Right lobe of liver (tissue), 6 donors: ENCODE results near the gene IER5. TPM values are rescaled to one million over a fixed set of nuclear protein-coding genes. Genes with fewer than 3 reads are reported as not detected.

Experiments used
- ATAC-seq, 4 donors: fragments of 200-7000 bp; cut with Tn5 transposase; one replicate each; pipeline ENCODE4 v1.9.1; 2020; ENCODE audit warnings: mild to moderate bottlenecking in 4 of 4, moderate library complexity in 4 of 4
- DNase-seq, 3 donors: peaks; one replicate each; pipeline ENCODE4 v3.0.0-alpha.2; 2020
- H3K27ac ChIP-seq, 3 donors: fragments of 200-600 bp; one replicate each; pipeline ENCODE4 v1.8.0; 2022
- H3K27me3 ChIP-seq, 2 donors: fragments of 200-600 bp; one replicate each; pipeline ENCODE4 v1.8.0; 2022
- H3K36me3 ChIP-seq, 4 donors: fragments of 200-600 bp; sonication (generic) in 1 of 4; one replicate each; pipeline versions ENCODE4 v1.5.1 to v1.8.0; 2017 to 2022; ENCODE audit warnings: control low read depth in 1 of 4
- H3K4me1 ChIP-seq, 4 donors: fragments of 200-600 bp; sonication (generic) in 1 of 4; one replicate each; pipeline versions ENCODE4 v1.5.1 to v1.8.0; 2017 to 2022; ENCODE audit warnings: control low read depth in 1 of 4
- H3K4me3 ChIP-seq, 3 donors: fragments of 200-600 bp; one replicate each; pipeline ENCODE4 v1.8.0; 2022
- H3K9me3 ChIP-seq, 4 donors: fragments of 200-600 bp; sonication (generic) in 1 of 4; one replicate each; pipeline versions ENCODE4 v1.5.1 to v1.8.0; 2017 to 2022; ENCODE audit warnings: control low read depth in 1 of 4
- CTCF ChIP-seq, 4 donors: fragments of 200-600 bp in 3 of 4; fragments of 450-650 bp in 1 of 4; IDR thresholded peaks; one replicate each; pipeline versions ENCODE4 v1.5.1 to v1.8.0; 2016 to 2022; ENCODE audit warnings: antibody characterized with exemption in 4 of 4, mild to moderate bottlenecking in 2 of 4
- POLR2A ChIP-seq: fragments of 450-650 bp; IDR thresholded peaks from one replicate; pipeline ENCODE4 v1.6.1; 2017; ENCODE audit warnings: antibody characterized with exemption, mild to moderate bottlenecking
- WGBS: methylation state at CpG from one replicate; pipeline ENCODE4 v1.1.6; 2018; ENCODE audit warnings: low coverage, low lambda C conversion rate; ENCODE audit not compliant: insufficient coverage; ENCODE audit errors: missing lambda C conversion rate; 5-methylcytosine and 5-hydroxymethylcytosine counted together
- intact Hi-C, 2 donors: fragments of 100-400 bp; cut with DNase I; formaldehyde crosslinking; loops; one replicate each; pipeline versions ENCODE4 v1.11.2 to v1.14.1; 2022
- total RNA-seq, 6 experiments: library from RNA; depleted of rRNA in 2 of 6; stranded (reverse); fragments of >200 nt in 2 of 6; fragmentation: NEBNext Ultra II Directional in 3 of 6; extraction: Animal tissue kit (Norgen Biotek cat#: 25700) in 3 of 6; gene quantifications; one replicate each; pipeline versions ENCODE4 v1.1.0 to v1.2.4, GENCODE V29; 2016 to 2023
- donor health status: DM: no; HTN: yes; CAD: no.
- donor health status: DM: no; HTN: no; CAD: no.
- donor health status: DM: no; HTN: no; CAD: no.
- donor health status: DM: no; HTN: yes; CAD: no.
- donor health status: DM: no; HTN: yes; CAD: no.

IER5 gene
- total RNA-seq, 6 experiments from 2014 or later = 2.0 to 6.2 (median 3.4) TPM

GRCh38 chr1:181117648-181118449, 29.3 kb downstream of the IER5 start:
- TF ChIP-seq POLR2A (no peak), CTCF (IDR thresholded peaks at IDR 0.05) (no peak)
- H3K4me3 ChIP-seq = no peak overlapping the region
- intact Hi-C loops = no loop called here
- peaks cover 0 to 5% (median under 1%) of the 10 kb centered on the region in 4 donors for H3K4me1 ChIP-seq
- 83% methylated on average over 3 of the region's 9 CpGs for WGBS
- ATAC-seq (no peak), DNase-seq (no peak)
- H3K27me3 ChIP-seq = no peaks in the 10 kb centered on the region
- no peaks in the 10 kb centered on the region for H3K9me3 ChIP-seq
- no peaks in the 10 kb centered on the region for H3K36me3 ChIP-seq
- H3K27ac ChIP-seq = no peak overlapping the region

- Histone ChIP-seq H3K4me1 (no peaks in the 10 kb centered on the region), H3K27me3 (no peaks in the 10 kb centered on the region), H3K9me3 (no peaks in the 10 kb centered on the region), H3K27ac (no peak overlapping the region), H3K4me3 (no peak overlapping the region), H3K36me3 (no peaks in the 10 kb centered on the region)
- ATAC-seq (no peak), DNase-seq (no peak)
- 77% methylated on average over 5 of the region's 6 CpGs for WGBS
- intact Hi-C loops = no loop called here
- TF ChIP-seq CTCF (IDR thresholded peaks at IDR 0.05) = no peak
- no peak for TF ChIP-seq POLR2A
Measured at GRCh38 chr1:181119093-181119989, 30.8 kb downstream of the IER5 start.

- no peaks in the 10 kb centered on the region for H3K9me3 ChIP-seq
- DNase-seq = no peak
- WGBS = 70% methylated on average over 2 of the region's 2 CpGs
- no peak overlapping the region for H3K27ac ChIP-seq
- H3K27me3 ChIP-seq = no peaks in the 10 kb centered on the region
- no peaks in the 10 kb centered on the region for H3K4me1 ChIP-seq
- H3K36me3 ChIP-seq = no peaks in the 10 kb centered on the region
- no peak overlapping the region for H3K4me3 ChIP-seq
- no peak for ATAC-seq
- intact Hi-C loops = no loop called here
- TF ChIP-seq POLR2A = no peak
- no peak for TF ChIP-seq CTCF (IDR thresholded peaks at IDR 0.05)
Measured at GRCh38 chr1:181120924-181121323, 32.4 kb downstream of the IER5 start.

GRCh38 chr1:181121498-181121897, 33.0 kb downstream of the IER5 start:
- Histone ChIP-seq H3K4me1 (peaks cover 0 to 2% (median 0%) of the 10 kb centered on the region in 4 donors), H3K9me3 (no peaks in the 10 kb centered on the region), H3K27ac (no peak overlapping the region), H3K36me3 (no peaks in the 10 kb centered on the region), H3K27me3 (no peaks in the 10 kb centered on the region), H3K4me3 (no peak overlapping the region)
- intact Hi-C loops = no loop called here
- WGBS = 88% methylated on average over 4 of the region's 5 CpGs
- TF ChIP-seq CTCF (IDR thresholded peaks at IDR 0.05) (no peak), POLR2A (no peak)
- DNase-seq = no peak
- no peak for ATAC-seq
